GM23248 (cell line): ENCODE measurements around the gene CASKIN1.

Experiments used
- EZH2 ChIP-seq: fragments of 200-600 bp; sonication (generic); IDR thresholded peaks from 2 replicates; pipeline ENCODE4 v1.6.1; 2018; ENCODE audit warnings: antibody characterized with exemption, mild to moderate bottlenecking; ENCODE audit not compliant: insufficient read depth, poor library complexity, severe bottlenecking
- EZH2phosphoT487 ChIP-seq: fragments of 200-600 bp; sonication (generic); IDR thresholded peaks from 2 replicates; pipeline ENCODE4 v1.6.1; 2018; ENCODE audit warnings: antibody characterized with exemption, moderate library complexity, mild to moderate bottlenecking, low read depth; ENCODE audit not compliant: insufficient read depth

- TF ChIP-seq EZH2phosphoT487 (no peak), EZH2 (no peak)
These were observed 3.9 kb upstream of the CASKIN1 start for GRCh38 chr16:2200313-2200712.
